Lower lobe of right lung (tissue), 2 donors: ENCODE data around the gene ZBBX. TPM values are rescaled to one million over a fixed set of nuclear protein-coding genes. Genes with fewer than 3 reads are reported as not detected.

ENCODE experiments used
- ATAC-seq, 2 donors: fragments of 200-7000 bp; cut with Tn5 transposase; one replicate each; pipeline ENCODE4 v1.9.1; 2020 to 2022; ENCODE audit warnings: mild to moderate bottlenecking in 2 of 2, moderate library complexity in 2 of 2
- DNase-seq: peaks from one replicate; pipeline ENCODE4 v3.0.0-alpha.2; 2020
- H3K27ac ChIP-seq: fragments of 200-600 bp; one replicate; pipeline ENCODE4 v1.8.0; 2022
- H3K27me3 ChIP-seq: fragments of 200-600 bp; one replicate; pipeline ENCODE4 v1.8.0; 2022; ENCODE audit warnings: low read depth
- H3K36me3 ChIP-seq: fragments of 200-600 bp; one replicate; pipeline ENCODE4 v1.8.0; 2022; ENCODE audit warnings: mild to moderate bottlenecking
- H3K4me1 ChIP-seq: fragments of 200-600 bp; one replicate; pipeline ENCODE4 v1.8.0; 2022
- H3K4me3 ChIP-seq: fragments of 200-600 bp; one replicate; pipeline ENCODE4 v1.8.0; 2022; ENCODE audit warnings: mild to moderate bottlenecking
- H3K9me3 ChIP-seq: fragments of 200-600 bp; one replicate; pipeline ENCODE4 v1.8.0; 2022
- intact Hi-C: fragments of 100-400 bp; cut with DNase I; formaldehyde crosslinking; loops from one replicate; pipeline ENCODE4 v1.11.0; 2022
- total RNA-seq: library from RNA; stranded (reverse); fragmentation: NEBNext Ultra II Directional; extraction: Animal tissue kit (Norgen Biotek cat#: 25700); gene quantifications from one replicate; pipeline ENCODE4 v1.2.1, GENCODE V29; 2021
- TF ChIP-seq, protein P1 (sequence below): fragments of 200-600 bp; IDR thresholded peaks from one replicate; pipeline ENCODE4 v1.8.0; 2022; ENCODE audit warnings: antibody characterized with exemption, mild to moderate bottlenecking
- donor health status: DM: no; HTN: yes; CAD: no; lungs with severe emphysema.

Gene ZBBX
- total RNA-seq, 1 donor from 2014 or later: 15.2 TPM

DNA sequence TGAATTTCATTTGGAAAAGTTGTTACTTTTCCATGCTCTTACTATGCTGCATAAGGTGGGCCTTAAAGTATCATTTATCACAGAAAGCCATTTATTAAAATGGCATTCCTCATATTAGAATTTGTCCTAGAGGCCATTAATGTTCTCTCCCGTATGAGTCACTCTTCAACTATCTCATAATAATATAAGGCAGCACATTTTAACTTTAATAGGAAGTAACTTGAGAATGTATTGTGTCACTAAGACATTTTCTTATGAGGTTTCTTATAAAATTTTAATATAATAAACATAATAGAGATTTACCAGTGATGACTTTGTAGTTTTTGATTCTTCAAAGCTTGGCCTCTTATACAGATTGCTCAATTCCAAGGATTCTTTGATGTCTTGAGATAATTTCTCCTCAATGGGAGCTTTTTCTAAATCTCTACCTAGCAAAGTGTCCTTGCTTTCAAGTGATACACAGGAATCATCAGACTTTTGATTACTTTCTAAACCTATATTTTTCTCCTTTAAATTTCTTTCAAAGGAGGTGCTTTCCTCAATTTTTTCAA, 74.7 kb downstream of the ZBBX start:
- no peaks in the 10 kb centered on the region for H3K9me3 ChIP-seq

DNA sequence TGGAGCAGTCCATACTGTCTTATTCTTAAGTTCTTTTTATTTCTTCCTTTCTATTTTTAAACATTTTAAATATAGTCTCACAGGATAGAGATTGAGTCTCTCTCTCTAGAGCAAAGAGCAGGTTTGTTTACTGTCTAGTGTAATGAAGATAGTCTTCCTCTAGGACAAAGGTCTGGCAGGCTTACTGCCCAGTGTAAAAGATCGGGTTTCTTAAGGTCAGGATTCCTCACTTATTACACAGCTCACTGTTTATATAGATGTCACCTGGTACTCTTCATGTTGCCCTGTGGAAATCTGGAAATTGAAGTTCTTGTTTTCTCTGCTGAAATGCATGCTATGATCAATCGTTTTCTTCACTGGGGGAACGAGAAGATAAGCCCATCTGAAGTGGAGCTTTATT, 76.0 kb downstream of the ZBBX start:
- TF ChIP-seq, protein P1, sequence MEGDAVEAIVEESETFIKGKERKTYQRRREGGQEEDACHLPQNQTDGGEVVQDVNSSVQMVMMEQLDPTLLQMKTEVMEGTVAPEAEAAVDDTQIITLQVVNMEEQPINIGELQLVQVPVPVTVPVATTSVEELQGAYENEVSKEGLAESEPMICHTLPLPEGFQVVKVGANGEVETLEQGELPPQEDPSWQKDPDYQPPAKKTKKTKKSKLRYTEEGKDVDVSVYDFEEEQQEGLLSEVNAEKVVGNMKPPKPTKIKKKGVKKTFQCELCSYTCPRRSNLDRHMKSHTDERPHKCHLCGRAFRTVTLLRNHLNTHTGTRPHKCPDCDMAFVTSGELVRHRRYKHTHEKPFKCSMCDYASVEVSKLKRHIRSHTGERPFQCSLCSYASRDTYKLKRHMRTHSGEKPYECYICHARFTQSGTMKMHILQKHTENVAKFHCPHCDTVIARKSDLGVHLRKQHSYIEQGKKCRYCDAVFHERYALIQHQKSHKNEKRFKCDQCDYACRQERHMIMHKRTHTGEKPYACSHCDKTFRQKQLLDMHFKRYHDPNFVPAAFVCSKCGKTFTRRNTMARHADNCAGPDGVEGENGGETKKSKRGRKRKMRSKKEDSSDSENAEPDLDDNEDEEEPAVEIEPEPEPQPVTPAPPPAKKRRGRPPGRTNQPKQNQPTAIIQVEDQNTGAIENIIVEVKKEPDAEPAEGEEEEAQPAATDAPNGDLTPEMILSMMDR: no peak
- DNase-seq (no peak), ATAC-seq (no peak)
- intact Hi-C loops: no loop called here
- Histone ChIP-seq H3K27me3 (no peaks in the 10 kb centered on the region), H3K36me3 (no peaks in the 10 kb centered on the region), H3K4me3 (no peak overlapping the region), H3K9me3 (no peaks in the 10 kb centered on the region), H3K27ac (no peak overlapping the region), H3K4me1 (no peaks in the 10 kb centered on the region)

More for the DNA sequence above, 74.7 kb downstream of the ZBBX start:
- Histone ChIP-seq H3K27me3 (no peaks in the 10 kb centered on the region), H3K4me3 (no peak overlapping the region), H3K36me3 (no peaks in the 10 kb centered on the region), H3K4me1 (no peaks in the 10 kb centered on the region), H3K27ac (no peak overlapping the region)
- ATAC-seq: no peak
- TF ChIP-seq, protein P1: no peak
- DNase-seq: no peak
- intact Hi-C loops: no loop called here

DNA sequence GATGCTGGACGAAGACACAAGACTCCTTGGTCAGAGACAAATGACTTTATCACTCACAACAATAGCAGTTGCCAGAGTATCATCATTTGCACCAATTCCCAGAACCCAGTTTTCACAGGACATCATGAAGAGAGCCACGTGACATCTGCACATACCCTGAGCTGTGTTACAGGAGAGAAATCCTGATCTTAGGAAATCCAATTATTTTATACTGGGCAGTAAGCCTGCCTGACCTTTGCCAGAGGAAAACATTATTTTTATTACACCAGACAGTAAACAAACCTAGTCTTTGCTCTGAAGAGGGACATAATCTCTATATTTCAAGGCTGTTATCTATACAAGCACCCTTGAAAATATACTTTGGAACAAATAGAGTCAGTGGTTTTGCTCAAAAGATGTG, 77.4 kb downstream of the ZBBX start:
- Histone ChIP-seq H3K4me1 (no peaks in the 10 kb centered on the region), H3K27ac (no peak overlapping the region), H3K9me3 (no peaks in the 10 kb centered on the region), H3K4me3 (no peak overlapping the region), H3K27me3 (no peaks in the 10 kb centered on the region), H3K36me3 (no peaks in the 10 kb centered on the region)
- TF ChIP-seq, protein P1: no peak
- intact Hi-C loops: no loop called here
- DNase-seq: no peak
- ATAC-seq: no peak

DNA sequence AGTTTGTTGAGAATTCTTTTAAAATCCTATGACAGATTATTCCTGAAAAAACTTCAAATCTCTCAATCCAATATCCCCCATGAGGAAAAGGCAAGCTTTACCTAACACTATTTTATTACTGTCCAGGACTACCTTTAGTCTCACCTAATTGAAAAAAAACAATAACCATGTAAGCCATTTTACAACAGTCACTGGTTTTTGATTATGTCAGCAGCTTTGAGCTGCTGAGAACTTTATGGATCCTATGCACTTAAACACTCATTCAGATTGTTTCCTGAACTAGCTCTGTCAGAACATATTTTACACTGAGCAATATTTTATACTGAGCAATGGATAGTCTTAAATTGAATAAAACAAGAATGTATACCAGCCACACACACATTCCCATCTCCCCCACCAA, 79.9 kb downstream of the ZBBX start:
- Histone ChIP-seq H3K4me3 (no peak overlapping the region), H3K9me3 (no peaks in the 10 kb centered on the region), H3K27me3 (no peaks in the 10 kb centered on the region), H3K27ac (no peak overlapping the region), H3K4me1 (no peaks in the 10 kb centered on the region), H3K36me3 (no peaks in the 10 kb centered on the region)
- ATAC-seq (no peak), DNase-seq (no peak)
- intact Hi-C loops: no loop called here
- TF ChIP-seq, protein P1: no peak

DNA sequence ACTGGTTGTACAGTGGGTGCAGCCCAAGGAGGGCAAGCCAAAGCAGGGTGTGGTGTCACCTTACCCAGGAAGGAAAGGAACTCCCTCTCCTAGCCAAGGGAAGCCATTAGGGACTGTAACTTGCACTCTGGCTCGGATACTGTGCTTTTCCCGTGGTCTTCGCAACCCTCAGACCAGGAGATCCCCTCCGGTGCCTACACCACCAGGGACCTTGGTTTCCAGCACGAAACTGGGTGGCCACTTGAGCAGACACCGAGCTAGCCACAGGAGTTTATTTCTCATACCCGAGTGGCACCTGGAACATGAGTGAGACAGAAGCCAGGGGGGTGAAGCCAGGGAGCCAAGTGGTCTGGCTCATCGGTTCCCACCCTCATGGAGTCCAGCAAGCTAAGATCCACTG, 90.7 kb downstream of the ZBBX start:
- Histone ChIP-seq H3K4me3 (no peak overlapping the region), H3K27me3 (no peaks in the 10 kb centered on the region), H3K36me3 (no peaks in the 10 kb centered on the region), H3K9me3 (no peaks in the 10 kb centered on the region), H3K4me1 (no peaks in the 10 kb centered on the region), H3K27ac (no peak overlapping the region)
- no peak for DNase-seq
- intact Hi-C loops: no loop called here
- no peak for ATAC-seq
- TF ChIP-seq, protein P1: no peak

DNA sequence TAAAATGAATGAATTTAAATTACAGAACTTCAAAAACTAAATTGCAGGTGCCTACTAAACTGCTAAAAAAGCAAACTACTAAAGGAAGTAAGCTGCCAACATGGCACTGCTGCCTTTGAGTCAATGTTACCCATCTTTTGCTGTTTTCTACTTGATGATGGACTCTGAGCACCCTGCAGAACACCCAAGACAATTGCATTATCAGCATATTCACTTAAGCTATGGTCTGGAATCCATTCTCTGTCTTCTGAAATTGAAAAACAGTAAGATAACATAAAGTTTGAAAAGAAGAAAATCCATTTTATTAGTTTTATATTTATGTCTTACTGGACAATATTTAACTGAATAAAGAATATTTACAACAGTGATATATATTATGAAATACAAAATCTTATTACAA, 91.4 kb downstream of the ZBBX start:
- intact Hi-C loops: no loop called here
- H3K27ac ChIP-seq: no peak overlapping the region
- H3K4me1 ChIP-seq: no peaks in the 10 kb centered on the region
- DNase-seq: no peak
- ATAC-seq: no peak
- no peaks in the 10 kb centered on the region for H3K9me3 ChIP-seq
- TF ChIP-seq, protein P1: no peak
- H3K27me3 ChIP-seq: no peaks in the 10 kb centered on the region
- H3K36me3 ChIP-seq: no peaks in the 10 kb centered on the region
- H3K4me3 ChIP-seq: no peak overlapping the region
